Endothelial cell of umbilical vein (primary cell): ENCODE measurements around the gene CRACR2A. TPM values are rescaled to one million over a fixed set of nuclear protein-coding genes. Genes with fewer than 3 reads are reported as not detected.
A peak's percentile ranks its signal among the peaks of the same experiment; 100 is the strongest.

Source experiments
- BruUV-seq: library from RNA; stranded (reverse); fragments of 400-500 nt; replicated peaks from 2 replicates; lab custom pipeline; 2021; lab: Mats Ljungman, UMichigan
- CTCF ChIA-PET: fragments of 300-600, 350-600 bp; sonication (Branson Sonifier 250); formaldehyde crosslinking; loops from one replicate; lab custom pipeline; 2021; ENCODE audit warnings: antibody characterized with exemption, inconsistent platforms; lab: Charles Lee
- POLR2A ChIA-PET: fragments of 300-600, 350-600 bp; sonication (Branson Sonifier 250); formaldehyde crosslinking; loops from one replicate; lab custom pipeline; 2021; ENCODE audit warnings: antibody characterized with exemption, inconsistent platforms; lab: Charles Lee
- DNase-seq: peaks from one replicate; pipeline ENCODE4 v3.0.0-alpha.2; 2011; ENCODE audit warnings: low read depth, low spot score
- FAIRE-seq: peaks from 2 replicates; lab custom pipeline; 2011; peaks lifted over from hg19 to GRCh38; lab: Jason Lieb, UNC
- H2AFZ ChIP-seq: 2 replicates; pipeline ENCODE4 v1.6.0; 2012; ENCODE audit warnings: low read depth, low read length, control low read depth, inconsistent platforms
- H3K27ac ChIP-seq: 2 replicates; pipeline ENCODE4 v1.5.1; 2011; ENCODE audit warnings: low read depth, mild to moderate bottlenecking, control low read depth, low read length, moderate library complexity; ENCODE audit not compliant: insufficient read depth
- H3K27me3 ChIP-seq, 2 experiments: 2 replicates each; pipeline versions ENCODE4 v1.6.0 to v1.6.1; 2011; ENCODE audit warnings: low read length in 2 of 2, mixed read lengths in 1 of 2; ENCODE audit not compliant: control insufficient read depth in 2 of 2, insufficient read depth in 2 of 2
- H3K36me3 ChIP-seq, 2 experiments: 2 replicates in 1 of 2; 3 replicates in 1 of 2; pipeline ENCODE4 v1.5.1; 2011; ENCODE audit warnings: low read length in 2 of 2, mild to moderate bottlenecking in 1 of 2, moderate library complexity in 1 of 2; ENCODE audit not compliant: control insufficient read depth in 2 of 2, insufficient read depth in 2 of 2; ENCODE audit errors: extremely low read depth in 1 of 2
- H3K4me1 ChIP-seq: 3 replicates; pipeline ENCODE4 v1.5.1; 2011; ENCODE audit warnings: mild to moderate bottlenecking, low read length; ENCODE audit not compliant: control insufficient read depth, insufficient read depth; ENCODE audit errors: extremely low read depth
- H3K4me2 ChIP-seq: 2 replicates; pipeline ENCODE4 v1.6.1; 2011; ENCODE audit warnings: low read length, control low read depth, mixed read lengths; ENCODE audit not compliant: insufficient read depth
- H3K4me3 ChIP-seq, 3 experiments: fragments of 200-600 bp in 1 of 3; sonication (generic), shearing (Covaris generic) in 1 of 3; replicated peaks in 1 of 3; 2 replicates each; pipeline ENCODE4 v1.5.1; 2011 to 2016; ENCODE audit warnings: control low read depth in 3 of 3, low read length in 3 of 3, mild to moderate bottlenecking in 2 of 3, inconsistent platforms in 1 of 3, low read depth in 1 of 3, moderate library complexity in 1 of 3; ENCODE audit not compliant: insufficient read depth in 1 of 3
- H3K79me2 ChIP-seq: 2 replicates; pipeline ENCODE4 v1.6.0; 2012; ENCODE audit warnings: low read length, inconsistent platforms; ENCODE audit not compliant: control insufficient read depth, insufficient read depth
- H3K9ac ChIP-seq: replicated peaks from 2 replicates; pipeline ENCODE3; 2011; ENCODE audit warnings: low read length, control low read depth; ENCODE audit not compliant: insufficient read depth; ENCODE audit errors: extremely low read depth
- H3K9me1 ChIP-seq: replicated peaks from 3 replicates; pipeline ENCODE4 v1.6.0; 2011; ENCODE audit warnings: mild to moderate bottlenecking, low read length; ENCODE audit not compliant: control insufficient read depth, insufficient read depth; ENCODE audit errors: extremely low read depth
- H3K9me3 ChIP-seq: replicated peaks from 2 replicates; pipeline ENCODE4 v1.5.1; 2012; ENCODE audit warnings: low read length, inconsistent platforms; ENCODE audit not compliant: control insufficient read depth, insufficient read depth
- H4K20me1 ChIP-seq: replicated peaks from 2 replicates; pipeline ENCODE3; 2011; ENCODE audit warnings: mild to moderate bottlenecking, low read length; ENCODE audit not compliant: control insufficient read depth, insufficient read depth; ENCODE audit errors: extremely low read depth
- EZH2 ChIP-seq: IDR thresholded peaks from 2 replicates; pipeline ENCODE4 v1.6.1; 2012; ENCODE audit warnings: borderline replicate concordance, low read depth, mild to moderate bottlenecking, moderate library complexity, low read length, inconsistent platforms; ENCODE audit not compliant: severe bottlenecking
- FOS ChIP-seq: IDR thresholded peaks from 2 replicates; pipeline ENCODE4 v1.6.1; 2011; ENCODE audit warnings: mild to moderate bottlenecking, low read length, moderate library complexity, borderline replicate concordance; ENCODE audit not compliant: insufficient read depth
- GATA2 ChIP-seq: IDR thresholded peaks from 2 replicates; pipeline ENCODE4 v1.7.0; 2011; ENCODE audit warnings: low read depth, mild to moderate bottlenecking, moderate library complexity, mixed read lengths, low read length; ENCODE audit not compliant: insufficient read length, insufficient read depth
- JUN ChIP-seq: IDR thresholded peaks from 2 replicates; pipeline ENCODE4 v1.6.1; 2011; ENCODE audit warnings: borderline replicate concordance, low read depth; ENCODE audit not compliant: insufficient read length, insufficient read depth
- MYC ChIP-seq: IDR thresholded peaks from one replicate; pipeline ENCODE4 v1.6.1; 2011; ENCODE audit warnings: mild to moderate bottlenecking, low read depth, low read length
- POLR2AphosphoS5 ChIP-seq: IDR thresholded peaks from 2 replicates; pipeline ENCODE4 v1.6.1; 2012; ENCODE audit warnings: low read depth, mild to moderate bottlenecking, control low read depth, low read length, moderate library complexity; ENCODE audit not compliant: insufficient read depth
- dilution Hi-C: fragments of 300-500 bp; cut with MboI; formaldehyde crosslinking; loops from one replicate; pipeline ENCODE4 v1.15.0; 2019; ENCODE audit warnings: low sequenced_read_pairs; ENCODE audit not compliant: extremely low pct_ligation_motif_present
- intact Hi-C: fragments of 100-400 bp; cut with micrococcal nuclease; formaldehyde crosslinking; loops from one replicate; pipeline ENCODE4 v1.10.0; 2022
- polyA plus RNA-seq, 4 experiments: library from polyadenylated mRNA; depleted of rRNA in 3 of 4; stranded (reverse) in 3 of 4; unstranded in 1 of 4; fragments of >200 nt; gene quantifications; 2 replicates each; pipeline versions ENCODE4 v1.2.1 to v1.2.3, GENCODE V29; 2011 to 2012; ENCODE audit warnings: missing spikeins in 1 of 4
- total RNA-seq: library from RNA; stranded (reverse); gene quantifications from 2 replicates; pipeline ENCODE4 v1.2.3, GENCODE V29; 2021
- TF ChIP-seq, protein P1 (sequence below), 2 donors: IDR thresholded peaks; 1 replicate in 1 of 2; 2 replicates in 1 of 2; pipeline ENCODE4 v1.5.1; 2011; ENCODE audit warnings: low read length in 2 of 2, mild to moderate bottlenecking in 2 of 2, moderate library complexity in 2 of 2, control low read depth in 1 of 2, inconsistent platforms in 1 of 2, low read depth in 1 of 2; ENCODE audit not compliant: insufficient read depth in 1 of 2; ENCODE audit errors: extremely low read depth in 1 of 2

CRACR2A gene
- total and polyA plus RNA-seq, 2 donors (not counting 3 experiments of a cell fraction or from before 2014, with no cell fraction given), result 4.4 to 15.9 TPM

DNA sequence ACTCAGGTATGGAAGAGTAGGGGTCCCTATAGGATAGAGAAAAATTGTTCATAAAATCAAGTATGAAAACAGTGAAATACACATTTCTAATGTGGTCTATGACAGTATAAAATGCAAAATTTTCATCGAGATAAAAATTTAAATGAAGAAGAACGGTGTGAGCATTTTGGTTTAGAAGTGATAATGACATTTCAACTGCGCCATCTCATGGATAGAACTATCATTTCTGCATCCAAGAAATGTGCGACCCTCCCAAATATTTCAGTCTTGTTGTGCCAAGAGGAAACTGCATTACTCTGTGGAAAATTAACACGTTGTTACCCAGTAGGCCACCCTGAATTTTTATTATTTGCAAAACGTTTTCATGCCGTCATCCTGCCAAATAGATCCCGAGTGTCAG, 108.8 kb downstream of the CRACR2A start:
- H2AFZ ChIP-seq, result no peak overlapping the region
- H3K27me3 ChIP-seq, result no peaks in the 10 kb centered on the region
- intact Hi-C loops, result no loop called here
- no peaks in the 10 kb centered on the region for H4K20me1 ChIP-seq
- no peak for TF ChIP-seq MYC
- H3K36me3 ChIP-seq, result no peaks in the 10 kb centered on the region
- no peaks in the 10 kb centered on the region for H3K9me1 ChIP-seq
- H3K9ac ChIP-seq, result no peak overlapping the region
- no TSS peak for BruUV-seq
- no peaks in the 10 kb centered on the region for H3K79me2 ChIP-seq
- no peak overlapping the region for H3K4me3 ChIP-seq
- dilution Hi-C loops, result no loop called here
- no peak overlapping the region for H3K4me2 ChIP-seq
- POLR2A ChIA-PET, result no interaction called here
- CTCF ChIA-PET, result no interaction called here
- no peak for DNase-seq
- H3K9me3 ChIP-seq, result no peaks in the 10 kb centered on the region
- no peak for FAIRE-seq
- H3K27ac ChIP-seq, result no peak overlapping the region
- peaks cover 13% of the 10 kb centered on the region for H3K4me1 ChIP-seq

DNA sequence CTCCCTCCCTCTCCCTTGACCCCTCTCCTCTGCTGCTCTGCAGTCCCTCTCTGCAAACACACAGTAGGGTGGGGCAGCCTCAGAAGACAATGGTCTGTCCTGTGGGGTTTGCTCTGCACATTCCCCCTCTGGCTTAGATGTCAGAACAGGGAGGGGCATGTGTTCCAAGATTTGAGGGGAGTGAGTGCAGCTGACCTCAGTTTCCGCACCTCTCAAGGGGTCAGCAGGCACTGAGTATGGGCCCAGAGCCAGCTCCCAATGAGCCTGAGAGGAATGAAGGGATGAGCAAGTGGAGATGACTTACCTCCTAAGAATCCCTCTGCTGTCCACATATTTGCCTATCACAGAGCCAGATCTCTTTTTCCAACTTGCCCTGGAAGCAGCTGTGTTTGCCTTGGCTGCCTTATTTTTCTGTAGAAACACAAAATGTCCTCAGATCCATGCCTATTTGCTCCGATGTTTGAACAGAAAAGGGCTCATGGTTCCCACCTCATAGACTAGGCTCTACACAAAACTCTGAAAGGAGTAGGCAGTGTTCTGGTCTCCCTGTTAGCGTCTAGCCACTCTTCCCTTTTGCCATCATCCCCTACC, 111.4 kb downstream of the CRACR2A start:
- no peak overlapping the region for H3K4me3 ChIP-seq
- H3K36me3 ChIP-seq, result no peaks in the 10 kb centered on the region
- H3K4me1 ChIP-seq, result peaks cover 11% of the 10 kb centered on the region
- H4K20me1 ChIP-seq, result no peaks in the 10 kb centered on the region
- TF ChIP-seq GATA2 (peak; percentile 98), EZH2 (no peak), POLR2AphosphoS5 (peak; percentile 80), FOS (peak; percentile 80), JUN (peak; percentile 9)
- TF ChIP-seq, protein P1, sequence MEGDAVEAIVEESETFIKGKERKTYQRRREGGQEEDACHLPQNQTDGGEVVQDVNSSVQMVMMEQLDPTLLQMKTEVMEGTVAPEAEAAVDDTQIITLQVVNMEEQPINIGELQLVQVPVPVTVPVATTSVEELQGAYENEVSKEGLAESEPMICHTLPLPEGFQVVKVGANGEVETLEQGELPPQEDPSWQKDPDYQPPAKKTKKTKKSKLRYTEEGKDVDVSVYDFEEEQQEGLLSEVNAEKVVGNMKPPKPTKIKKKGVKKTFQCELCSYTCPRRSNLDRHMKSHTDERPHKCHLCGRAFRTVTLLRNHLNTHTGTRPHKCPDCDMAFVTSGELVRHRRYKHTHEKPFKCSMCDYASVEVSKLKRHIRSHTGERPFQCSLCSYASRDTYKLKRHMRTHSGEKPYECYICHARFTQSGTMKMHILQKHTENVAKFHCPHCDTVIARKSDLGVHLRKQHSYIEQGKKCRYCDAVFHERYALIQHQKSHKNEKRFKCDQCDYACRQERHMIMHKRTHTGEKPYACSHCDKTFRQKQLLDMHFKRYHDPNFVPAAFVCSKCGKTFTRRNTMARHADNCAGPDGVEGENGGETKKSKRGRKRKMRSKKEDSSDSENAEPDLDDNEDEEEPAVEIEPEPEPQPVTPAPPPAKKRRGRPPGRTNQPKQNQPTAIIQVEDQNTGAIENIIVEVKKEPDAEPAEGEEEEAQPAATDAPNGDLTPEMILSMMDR (IDR thresholded peaks at IDR 0.05; ENCODE audit: extremely low read depth in 1 of 2, insufficient read depth in 1 of 2, low read depth in 1 of 2, low read length in 2 of 2), result no peak
- ChIA-PET POLR2A (no interaction called here), CTCF (interaction anchor here (0.6 to 2.2 kb wide), 3 partner anchors 10 to 131 kb away, joined by 3 to 7 read pairs (median 5); no protein-coding TSS in a partner anchor)
- intact Hi-C loops, result no loop called here
- H3K9me1 ChIP-seq, result no peaks in the 10 kb centered on the region
- H3K9me3 ChIP-seq, result no peaks in the 10 kb centered on the region
- FAIRE-seq, result peak; percentile 69
- peak; percentile 79 for DNase-seq
- H3K27ac ChIP-seq, result peak overlapping the region; percentile 21
- BruUV-seq, result no TSS peak
- dilution Hi-C loops, result no loop called here
- no peak overlapping the region for H3K4me2 ChIP-seq
- no peak overlapping the region for H3K9ac ChIP-seq
- H3K79me2 ChIP-seq, result no peaks in the 10 kb centered on the region
- H3K27me3 ChIP-seq, result no peaks in the 10 kb centered on the region
- no peak overlapping the region for H2AFZ ChIP-seq
